HG03432 (cell line): ENCODE data around the gene BHMT2.

ENCODE experiments used
- ATAC-seq: cut with Tn5 transposase; IDR thresholded peaks from one replicate; pipeline ENCODE4 v1.9.1; 2021; ENCODE audit warnings: mild to moderate bottlenecking, moderate library complexity; ENCODE audit not compliant: unreplicated experiment

The BHMT2 gene, protein sequence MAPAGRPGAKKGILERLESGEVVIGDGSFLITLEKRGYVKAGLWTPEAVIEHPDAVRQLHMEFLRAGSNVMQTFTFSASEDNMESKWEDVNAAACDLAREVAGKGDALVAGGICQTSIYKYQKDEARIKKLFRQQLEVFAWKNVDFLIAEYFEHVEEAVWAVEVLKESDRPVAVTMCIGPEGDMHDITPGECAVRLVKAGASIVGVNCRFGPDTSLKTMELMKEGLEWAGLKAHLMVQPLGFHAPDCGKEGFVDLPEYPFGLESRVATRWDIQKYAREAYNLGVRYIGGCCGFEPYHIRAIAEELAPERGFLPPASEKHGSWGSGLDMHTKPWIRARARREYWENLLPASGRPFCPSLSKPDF

DNA sequence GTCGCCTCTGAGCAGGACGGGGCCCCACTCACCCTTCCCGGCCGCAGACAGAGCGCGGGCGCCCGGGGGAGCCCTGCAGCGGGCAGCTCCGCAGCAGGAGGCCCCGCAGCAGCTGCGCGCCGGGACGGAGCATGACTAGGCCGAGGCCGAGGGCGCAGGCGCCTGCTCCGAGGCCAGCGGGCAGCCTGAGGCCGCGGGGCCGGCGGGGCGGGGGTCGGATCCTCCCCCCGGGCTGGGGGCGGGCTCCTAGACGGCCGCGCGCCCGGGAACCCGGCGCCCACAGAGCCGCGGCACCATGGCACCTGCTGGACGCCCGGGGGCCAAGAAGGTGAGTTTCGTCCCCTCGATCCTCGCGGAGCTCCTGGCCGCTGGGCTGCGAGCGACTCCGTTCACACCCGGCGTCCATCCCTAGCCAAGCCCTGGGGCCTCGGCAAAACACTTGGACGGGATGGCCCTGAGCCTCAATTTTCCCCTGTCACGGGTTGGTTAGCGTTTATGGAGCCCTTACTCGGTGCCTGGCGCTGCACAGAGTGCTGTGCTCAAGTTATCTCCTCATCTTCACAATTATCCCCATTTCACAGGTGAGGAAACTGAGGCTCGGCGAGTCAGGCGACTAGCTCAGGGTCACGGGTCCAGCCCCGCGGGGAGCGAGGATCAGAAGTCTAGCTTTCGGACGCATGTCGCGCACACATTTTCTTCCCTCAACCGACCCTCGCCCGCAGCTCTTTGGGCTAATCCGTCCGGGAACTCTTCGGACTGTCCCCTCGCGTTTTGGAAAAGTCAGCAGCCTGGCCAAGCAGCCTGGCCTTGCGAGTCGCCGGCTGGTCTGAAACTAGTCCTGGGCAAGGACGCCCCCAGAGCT, at the start of gene BHMT2, which contains the start of gene DMGDH:
TSS of gene BHMT2 (plus strand) at position 280 of the 862 bp plus-strand sequence. CDS start at position 296, 16 bp downstream.
TSS of gene DMGDH (minus strand) at position 187 of the 862 bp plus-strand sequence. CDS start at position 133, 54 bp downstream.
- ATAC-seq, result no peak

DNA sequence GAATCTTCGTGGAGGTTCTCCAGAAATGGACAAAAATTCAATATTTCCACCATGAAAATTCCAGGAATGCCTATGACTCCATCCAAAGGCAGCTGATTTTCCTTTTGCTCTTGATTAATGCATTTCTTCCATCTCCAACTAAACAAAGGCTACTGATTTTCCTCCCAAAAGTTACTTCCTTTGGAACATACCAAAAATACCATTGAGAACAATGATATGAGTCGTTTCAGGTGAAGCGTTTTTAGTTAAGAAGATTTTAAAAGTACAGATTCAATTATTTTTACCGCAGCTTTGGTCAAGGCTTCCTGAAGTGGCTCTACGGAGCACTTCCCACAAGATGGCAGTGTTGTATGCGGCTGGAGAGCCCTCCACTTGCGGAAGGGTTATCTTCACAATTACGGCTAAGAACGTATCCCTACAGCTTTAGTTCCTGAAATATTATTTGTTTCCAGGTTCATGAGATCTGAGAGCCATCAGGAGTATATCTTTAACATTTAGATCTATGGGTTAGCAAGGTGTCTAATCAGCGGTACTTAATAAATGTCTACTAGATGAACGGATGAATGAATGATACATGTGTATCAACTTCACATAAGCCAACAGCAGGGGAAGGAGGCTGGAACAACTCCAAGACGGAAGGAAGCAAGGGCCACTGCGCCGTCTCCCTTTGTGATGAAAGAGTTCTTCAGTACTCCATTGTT, 48.6 kb upstream of the BHMT2 start:
- ATAC-seq, result no peak

DNA sequence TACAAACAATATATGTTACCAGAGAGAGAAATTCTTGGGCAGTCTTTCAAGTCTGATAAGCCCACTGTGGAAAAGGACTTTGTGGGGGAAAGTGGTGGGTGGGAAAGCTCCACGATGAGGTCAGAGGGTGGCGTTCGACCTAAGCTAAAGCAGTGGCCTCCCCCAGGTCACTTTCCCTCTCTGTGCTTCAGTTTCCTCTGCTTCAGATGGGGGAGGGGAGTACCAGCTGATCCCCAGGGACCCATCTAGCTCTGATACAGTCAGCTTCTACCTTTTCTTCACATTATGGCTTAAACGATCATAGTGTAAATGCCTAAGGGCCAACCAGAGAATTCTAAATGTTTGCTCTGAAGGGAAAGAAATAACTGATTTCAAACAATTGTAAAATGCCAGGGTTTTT, 47.8 kb upstream of the BHMT2 start:
- no peak for ATAC-seq

DNA sequence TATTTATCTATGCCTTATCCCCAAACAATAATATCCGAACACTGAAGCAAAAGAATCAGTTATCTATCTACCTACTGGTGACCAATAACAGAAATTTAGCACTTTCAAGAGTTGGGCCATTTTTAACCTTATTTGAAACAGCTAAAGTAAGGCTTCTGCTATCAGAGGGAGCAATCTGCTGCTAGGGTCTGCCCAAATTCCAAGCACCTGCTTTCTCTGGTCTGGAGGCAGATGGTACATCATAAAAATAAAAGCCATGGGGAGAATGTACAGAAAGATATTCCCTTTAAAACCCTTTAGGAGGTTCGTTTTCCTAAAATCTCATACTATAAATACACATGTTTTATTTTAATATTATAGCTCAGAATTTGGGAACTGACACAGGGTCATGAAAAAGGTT, 46.8 kb upstream of the BHMT2 start:
- no peak for ATAC-seq

DNA sequence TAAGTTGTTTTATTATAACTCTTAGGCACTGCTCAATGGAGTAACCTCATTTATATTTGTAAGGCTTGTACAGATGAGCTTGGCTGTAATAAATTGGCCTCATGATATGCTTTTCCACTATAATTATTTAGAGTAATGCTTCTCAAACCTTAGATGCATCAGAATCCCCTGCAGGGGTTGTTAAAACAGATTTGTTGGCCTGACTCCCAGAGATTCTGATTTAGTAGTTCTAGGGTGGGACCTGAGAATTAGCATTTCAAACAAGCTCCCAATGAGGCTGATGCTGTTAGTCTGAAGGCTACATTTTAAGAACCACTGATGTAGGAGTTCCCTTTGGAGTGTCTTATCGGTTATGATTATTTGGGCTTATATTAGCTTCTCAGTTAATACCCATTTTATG, 46.2 kb upstream of the BHMT2 start:
- ATAC-seq, result no peak

DNA sequence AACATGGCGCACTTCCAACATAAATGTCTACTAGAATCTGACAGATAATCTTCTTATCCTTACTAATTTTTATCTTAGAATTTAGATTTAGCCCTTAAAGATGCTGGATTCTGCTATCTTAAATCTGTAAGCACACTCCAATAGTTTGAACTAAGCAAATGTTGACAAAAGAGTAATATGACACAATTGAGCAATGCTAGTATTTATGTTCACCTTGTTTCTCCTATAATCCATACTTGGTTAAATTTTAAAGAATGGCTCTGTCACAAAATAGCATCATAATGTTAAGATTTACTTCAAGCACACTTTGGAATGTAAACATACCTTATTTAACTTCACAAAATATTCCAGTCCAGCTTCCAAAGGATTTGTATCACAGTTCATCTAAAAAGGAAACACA, 45.6 kb upstream of the BHMT2 start:
- no peak for ATAC-seq

DNA sequence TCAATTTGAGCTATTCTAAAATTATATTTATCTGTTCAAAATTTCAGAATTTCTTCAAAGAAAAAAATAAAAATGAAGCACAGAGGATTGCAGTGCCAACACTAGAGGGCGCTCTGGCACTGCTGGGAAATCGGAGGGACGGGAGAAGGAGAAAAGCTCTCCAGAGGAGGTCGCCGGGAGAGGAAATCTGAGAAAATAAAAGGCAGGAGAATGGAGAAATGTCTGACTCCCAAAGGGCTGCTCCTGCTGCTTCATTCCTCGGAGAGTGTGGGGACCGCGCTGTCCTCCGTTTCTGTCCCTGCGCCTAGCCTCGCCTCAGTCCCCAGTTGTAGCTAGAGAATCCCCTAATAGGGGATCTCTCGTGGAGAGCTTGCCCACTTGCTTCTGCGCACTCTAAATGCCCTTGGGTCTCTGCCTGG, 44.5 kb upstream of the BHMT2 start:
- no peak for ATAC-seq

DNA sequence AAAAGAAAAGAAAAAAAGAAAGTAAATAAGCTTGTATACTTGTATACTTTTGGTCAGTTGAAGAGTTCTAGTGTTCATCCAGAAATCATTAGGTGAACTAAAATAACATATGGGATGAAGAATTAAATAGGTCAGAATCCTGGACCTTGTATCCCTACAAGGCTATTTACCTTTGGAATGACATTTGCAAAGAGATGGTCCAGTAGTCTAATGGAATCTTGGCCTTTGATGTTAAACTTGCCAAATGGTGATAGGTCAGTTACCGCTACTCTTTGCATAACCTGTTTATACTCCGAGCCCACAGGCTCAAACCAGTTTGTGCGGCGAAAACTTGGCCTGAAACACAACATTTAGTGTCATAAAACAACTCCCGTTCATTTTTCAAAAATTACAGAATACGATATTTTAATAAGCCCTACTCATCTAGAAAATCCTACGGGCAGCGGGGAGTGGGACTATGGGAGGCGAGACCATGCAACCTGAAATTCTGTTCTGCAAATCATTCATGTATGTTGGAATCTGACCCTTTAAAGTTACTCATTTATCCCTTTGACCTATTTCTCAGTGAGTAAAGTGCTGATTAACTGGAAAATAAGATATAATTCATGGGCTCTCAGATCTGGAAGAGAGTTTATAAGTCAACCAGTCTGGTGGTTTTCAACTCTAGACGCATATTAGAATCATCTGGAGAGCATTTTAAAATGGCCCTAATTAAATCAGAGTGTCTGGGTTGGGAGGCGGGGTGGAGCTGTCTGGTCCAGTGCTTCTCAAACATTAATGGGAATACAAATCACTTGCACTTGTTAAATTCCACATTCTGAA, 38.7 kb upstream of the BHMT2 start:
- no peak for ATAC-seq

DNA sequence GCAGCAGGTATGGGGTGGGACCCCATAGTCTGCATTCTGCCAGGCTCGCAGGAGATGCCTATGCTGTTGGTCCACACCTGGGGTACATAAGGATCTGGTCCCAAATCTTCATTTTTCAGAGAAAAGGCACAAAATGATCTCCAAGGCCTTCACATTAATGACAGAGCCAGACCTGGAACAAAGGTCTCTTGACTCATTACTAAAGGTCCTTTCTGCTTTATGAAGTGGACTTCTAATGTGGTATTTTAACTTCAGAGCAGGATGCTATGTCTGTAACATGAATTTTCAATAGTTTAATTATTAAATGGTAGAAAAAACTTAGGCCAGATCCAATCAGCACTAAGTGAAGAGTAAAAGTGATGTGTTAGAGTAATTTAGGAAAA, 38.1 kb upstream of the BHMT2 start:
- ATAC-seq, result no peak

DNA sequence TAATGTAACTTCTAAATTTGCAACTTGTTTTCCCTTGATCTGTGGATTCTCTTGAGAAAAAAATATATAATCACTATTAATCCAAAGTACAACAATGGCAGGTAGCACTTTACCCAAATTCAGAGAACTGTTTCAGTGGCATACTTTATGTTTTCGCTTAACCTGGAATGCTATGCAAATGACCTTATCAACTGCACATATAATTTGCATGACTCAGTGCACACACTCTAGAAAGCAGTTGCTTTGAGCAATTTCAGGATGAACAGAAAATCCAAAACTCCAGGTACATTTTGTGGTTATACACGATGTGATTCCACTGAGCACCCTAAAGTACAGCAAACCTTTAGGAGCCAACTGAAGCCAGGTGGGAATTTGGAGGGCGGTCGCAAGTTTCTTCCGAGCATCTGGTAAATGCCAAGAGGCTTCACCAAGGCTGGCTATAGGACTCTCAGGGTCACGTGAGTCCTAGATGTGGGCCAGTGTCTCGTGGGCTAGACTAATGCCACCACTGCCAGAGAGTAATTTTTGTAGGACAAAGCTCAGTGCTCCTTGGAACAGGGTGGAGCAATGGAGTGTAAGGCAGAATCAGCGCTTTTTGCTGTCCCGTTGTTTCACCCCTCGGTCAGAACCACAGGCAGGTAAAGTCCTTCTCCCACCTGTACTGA, 37.4 kb upstream of the BHMT2 start:
- no peak for ATAC-seq

DNA sequence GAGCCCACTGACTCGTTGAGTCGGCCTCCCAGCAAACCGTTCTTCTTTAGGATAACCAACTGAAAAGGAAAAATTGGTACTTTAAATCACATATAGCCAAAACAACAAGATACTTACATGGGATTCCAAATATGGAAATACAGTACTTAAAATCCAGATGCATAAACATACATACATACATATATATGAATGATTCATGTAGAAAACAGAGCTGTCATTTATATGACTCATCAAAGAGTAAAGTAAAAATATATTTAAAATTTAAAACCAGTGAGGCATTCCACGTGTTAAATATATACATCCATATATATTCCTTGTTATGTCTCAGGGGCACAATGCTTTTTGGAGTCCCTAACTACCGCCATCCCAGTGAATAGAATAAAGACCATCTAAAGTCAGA, 36.8 kb upstream of the BHMT2 start:
- ATAC-seq, result no peak

DNA sequence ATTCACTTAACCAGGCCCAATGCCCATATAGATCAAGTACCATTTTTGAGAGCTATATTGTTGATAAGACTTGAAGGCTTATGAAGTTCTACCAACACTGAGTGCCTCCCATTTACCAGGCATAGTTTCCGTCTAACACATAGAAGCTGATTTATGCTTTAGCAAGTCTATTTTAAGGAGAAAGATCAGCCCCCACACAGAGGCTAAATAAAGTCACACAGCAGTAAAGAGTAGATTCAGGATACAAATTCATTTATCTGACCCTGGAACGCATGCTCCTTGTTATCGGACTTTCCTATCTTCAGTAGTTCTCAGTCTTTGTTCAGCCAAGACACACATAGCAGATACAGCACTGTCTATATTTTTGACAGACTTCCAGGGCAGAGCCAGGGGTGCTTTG, 34.3 kb upstream of the BHMT2 start:
- ATAC-seq, result no peak

DNA sequence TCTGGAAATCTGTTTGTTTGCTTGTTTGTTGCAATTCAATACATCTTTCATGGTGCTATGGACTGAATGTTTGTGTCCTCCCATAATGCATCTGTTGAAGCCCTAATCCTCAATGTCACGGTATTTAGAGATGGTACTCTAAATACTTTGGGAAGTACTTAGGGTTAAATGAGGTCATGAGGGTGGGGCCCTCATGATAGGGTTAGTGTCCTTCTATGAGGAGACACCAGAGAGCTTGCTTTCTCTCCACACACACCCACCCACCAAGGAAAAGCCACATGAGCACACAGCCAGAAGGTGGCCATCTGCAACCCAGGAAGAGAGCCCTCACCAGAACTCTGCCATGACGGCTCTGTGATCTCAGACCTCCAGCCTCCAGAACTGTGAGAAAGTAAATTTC, 32.8 kb upstream of the BHMT2 start:
- ATAC-seq, result no peak

DNA sequence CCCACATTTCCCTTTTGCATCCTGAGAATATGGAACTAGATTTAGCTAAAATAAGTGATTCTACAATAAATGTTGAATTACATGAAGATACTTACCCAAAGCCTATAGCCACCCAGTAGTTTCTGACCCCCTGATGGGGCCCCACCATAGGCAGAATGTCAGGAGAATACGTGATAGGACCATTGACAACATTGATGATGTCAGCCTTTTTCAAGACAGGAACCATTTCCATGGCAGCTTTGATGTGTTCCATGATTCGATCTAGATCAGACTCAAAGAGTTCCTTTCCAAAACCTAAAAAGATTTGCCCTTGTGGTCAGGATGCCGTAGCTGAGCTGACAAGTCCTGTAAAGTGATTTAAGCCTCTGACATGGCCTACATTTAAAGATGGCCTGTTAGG, 27.4 kb upstream of the BHMT2 start:
- ATAC-seq, result no peak

DNA sequence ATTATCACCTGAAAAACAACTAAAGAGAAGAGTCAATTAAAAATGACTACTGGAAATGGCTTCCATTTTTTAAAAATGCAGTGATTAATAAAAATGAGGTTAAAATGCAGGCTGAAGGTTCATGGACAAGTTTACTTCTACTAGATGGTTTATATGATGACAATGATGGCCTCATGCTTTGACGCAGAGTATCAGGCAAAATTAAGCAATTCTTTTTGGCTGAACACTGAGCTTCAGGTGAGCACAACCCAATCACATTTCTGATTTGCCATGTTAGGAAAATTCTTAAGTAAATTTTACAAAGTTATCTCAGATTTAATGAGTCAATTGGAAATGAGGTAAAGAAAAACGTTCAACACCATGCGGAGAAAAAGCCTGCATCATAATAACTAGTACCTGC, 22.4 kb upstream of the BHMT2 start:
- no peak for ATAC-seq

DNA sequence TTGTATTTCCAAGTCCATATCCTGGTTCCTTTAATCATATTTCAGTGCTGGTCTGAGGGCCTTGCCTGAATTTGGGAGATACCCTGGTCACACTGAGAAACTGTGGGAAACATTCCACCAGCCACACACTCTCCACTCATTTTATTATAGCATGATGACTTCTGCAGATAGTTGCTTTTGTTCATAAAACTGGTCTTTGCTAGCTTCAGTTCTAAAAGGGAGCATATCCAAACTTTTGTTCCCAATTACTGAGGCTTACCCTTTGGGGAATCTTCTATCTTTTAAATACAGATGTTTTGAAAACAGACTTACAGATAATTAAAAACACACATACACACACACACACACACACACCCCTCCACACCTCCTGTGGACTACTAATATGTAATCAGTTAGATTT, 21.1 kb upstream of the BHMT2 start:
- no peak for ATAC-seq

DNA sequence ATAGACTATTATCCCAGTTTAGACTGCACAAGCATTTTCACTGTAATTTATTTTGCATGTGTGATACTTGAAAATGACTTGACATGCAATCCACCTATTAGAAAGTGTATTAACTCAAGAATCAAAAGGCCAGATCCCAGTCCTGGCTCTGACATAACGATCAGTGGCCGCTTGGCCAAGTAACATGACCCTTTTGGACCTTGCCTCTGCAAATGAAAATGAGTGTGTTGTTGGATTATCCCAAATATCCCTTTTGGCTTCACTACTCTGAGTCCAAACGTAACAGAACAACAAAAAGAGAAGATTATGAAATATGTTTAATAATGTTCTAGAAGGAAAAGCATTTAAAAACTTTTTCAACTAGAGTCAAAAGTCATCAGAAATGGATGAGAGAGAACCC, 19.1 kb upstream of the BHMT2 start:
- no peak for ATAC-seq

DNA sequence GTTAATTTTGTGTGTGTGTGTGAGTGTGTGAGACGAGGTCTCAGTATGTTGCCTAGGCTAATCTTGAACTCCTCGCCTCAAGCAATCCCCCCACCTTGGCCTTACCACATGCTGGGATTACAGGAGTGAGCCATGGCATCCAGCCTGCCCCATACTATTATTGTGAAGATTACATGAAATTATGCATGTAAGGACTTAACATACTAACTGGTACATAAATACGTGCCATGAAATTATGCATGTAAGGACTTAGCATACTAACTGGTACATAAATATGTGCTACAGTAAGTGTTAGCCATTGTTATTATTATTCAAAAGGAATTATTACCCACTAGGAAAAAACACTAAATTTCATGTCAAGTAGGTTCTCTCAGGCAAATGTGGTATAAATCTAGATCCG, 16.2 kb upstream of the BHMT2 start:
- no peak for ATAC-seq

DNA sequence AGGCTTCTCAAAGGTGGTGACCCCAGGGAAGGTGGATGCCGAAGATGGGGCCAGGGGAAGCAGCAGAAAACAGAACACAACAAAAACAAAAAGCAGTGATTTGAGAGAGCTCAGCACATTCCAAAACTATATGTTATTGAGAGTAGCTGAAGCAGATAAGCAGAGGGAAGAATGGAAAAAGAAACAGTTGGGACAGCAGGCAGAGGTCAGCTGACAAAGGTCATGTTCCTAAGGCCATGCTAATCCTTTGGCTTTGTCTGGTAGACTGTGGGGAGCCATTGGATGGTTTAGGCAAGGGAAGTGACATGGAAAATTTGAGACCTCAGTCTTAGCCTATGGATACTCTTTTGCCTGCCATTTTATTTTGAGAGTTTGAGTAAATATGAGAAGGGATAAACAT, 14.6 kb upstream of the BHMT2 start:
- no peak for ATAC-seq

DNA sequence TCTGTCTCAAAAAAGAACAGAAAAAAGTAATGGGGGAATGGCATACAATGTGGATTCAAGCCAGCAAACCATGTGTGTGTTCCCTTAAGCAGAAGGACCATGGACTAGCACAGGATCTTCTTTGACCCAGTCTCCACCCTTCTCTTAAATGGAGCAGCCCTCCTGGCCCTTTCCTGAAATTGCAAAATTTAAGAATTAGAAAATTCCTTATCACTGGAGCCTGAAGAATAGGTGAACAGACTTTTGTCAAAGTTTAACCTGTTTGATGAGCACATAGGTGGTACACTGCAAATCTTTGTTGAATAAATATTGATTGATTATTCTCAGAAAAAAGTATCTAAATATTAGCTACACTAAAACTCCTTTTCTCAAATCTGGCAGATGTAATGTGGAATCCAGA, 12.7 kb upstream of the BHMT2 start:
- no peak for ATAC-seq
